Mucosa of stomach (tissue), 1 donor: ENCODE data around the gene BRD2.

Experiments used
- H3K27me3 ChIP-seq: one replicate; pipeline ENCODE4 v1.7.0; 2013; ENCODE audit warnings: mild to moderate bottlenecking, low read length; ENCODE audit not compliant: control insufficient read depth, insufficient read depth
- H3K36me3 ChIP-seq: one replicate; pipeline ENCODE4 v1.7.0; 2013; ENCODE audit warnings: low read length; ENCODE audit not compliant: control insufficient read depth, insufficient read depth
- H3K4me1 ChIP-seq: one replicate; pipeline ENCODE4 v1.7.0; 2013; ENCODE audit warnings: mild to moderate bottlenecking, low read length; ENCODE audit not compliant: control insufficient read depth, insufficient read depth
- H3K4me3 ChIP-seq: one replicate; pipeline ENCODE4 v1.7.0; 2013; ENCODE audit warnings: low read length
- H3K9ac ChIP-seq: one replicate; pipeline ENCODE4 v1.7.0; 2013; ENCODE audit warnings: mild to moderate bottlenecking, low read length, moderate library complexity
- H3K9me3 ChIP-seq: one replicate; pipeline ENCODE4 v1.7.0; 2013; ENCODE audit warnings: mild to moderate bottlenecking, low read length, moderate library complexity; ENCODE audit not compliant: control insufficient read depth
- donor health status: Pancreatic carcinoma.

Gene BRD2

DNA sequence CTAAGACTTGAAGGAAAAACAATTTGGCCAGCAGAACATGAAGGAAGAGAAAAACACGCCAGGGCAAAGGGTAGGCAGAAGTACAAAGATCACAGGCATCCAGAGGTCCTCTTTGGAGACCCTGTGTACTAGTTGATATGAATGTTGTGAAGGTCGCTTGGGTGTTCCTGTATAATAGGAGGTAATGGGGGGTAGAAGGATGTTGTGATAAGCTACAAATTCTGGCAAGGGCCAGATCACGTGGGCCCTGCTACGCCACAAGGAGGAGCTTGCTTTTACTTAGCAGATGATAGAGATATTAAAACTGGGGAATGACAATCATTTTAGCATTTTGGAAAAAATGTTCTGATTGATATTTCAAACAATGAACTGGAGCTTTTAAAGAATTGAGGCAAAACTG is 14.6 kb upstream of the BRD2 start:
- Histone ChIP-seq H3K9me3 (no peaks in the 10 kb centered on the region), H3K4me1 (peaks cover 23% of the 10 kb centered on the region), H3K4me3 (no peak overlapping the region), H3K36me3 (no peaks in the 10 kb centered on the region), H3K9ac (no peak overlapping the region), H3K27me3 (no peaks in the 10 kb centered on the region)

DNA sequence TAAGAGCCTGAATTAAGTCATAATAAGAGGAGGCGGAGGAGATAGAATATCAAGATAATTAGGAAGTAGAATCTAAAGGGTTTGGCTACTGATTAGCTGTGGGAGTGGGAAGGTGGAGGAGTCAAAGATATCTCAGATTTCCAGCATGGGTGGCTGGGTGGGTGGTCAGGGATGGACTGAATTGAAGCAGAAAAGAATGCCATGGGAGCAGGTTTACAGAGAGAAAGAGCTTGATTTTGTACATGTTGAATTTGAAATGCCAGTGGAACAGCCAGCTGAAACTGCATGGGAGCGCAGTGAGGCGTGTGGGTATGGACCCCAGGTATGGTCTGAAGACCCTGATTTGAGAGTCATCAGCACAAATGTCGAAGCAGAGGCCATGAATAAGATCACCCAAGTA is 14.1 kb upstream of the BRD2 start:
- Histone ChIP-seq H3K9ac (no peak overlapping the region), H3K4me1 (peaks cover 23% of the 10 kb centered on the region), H3K4me3 (no peak overlapping the region), H3K27me3 (no peaks in the 10 kb centered on the region), H3K9me3 (no peaks in the 10 kb centered on the region), H3K36me3 (no peaks in the 10 kb centered on the region)

DNA sequence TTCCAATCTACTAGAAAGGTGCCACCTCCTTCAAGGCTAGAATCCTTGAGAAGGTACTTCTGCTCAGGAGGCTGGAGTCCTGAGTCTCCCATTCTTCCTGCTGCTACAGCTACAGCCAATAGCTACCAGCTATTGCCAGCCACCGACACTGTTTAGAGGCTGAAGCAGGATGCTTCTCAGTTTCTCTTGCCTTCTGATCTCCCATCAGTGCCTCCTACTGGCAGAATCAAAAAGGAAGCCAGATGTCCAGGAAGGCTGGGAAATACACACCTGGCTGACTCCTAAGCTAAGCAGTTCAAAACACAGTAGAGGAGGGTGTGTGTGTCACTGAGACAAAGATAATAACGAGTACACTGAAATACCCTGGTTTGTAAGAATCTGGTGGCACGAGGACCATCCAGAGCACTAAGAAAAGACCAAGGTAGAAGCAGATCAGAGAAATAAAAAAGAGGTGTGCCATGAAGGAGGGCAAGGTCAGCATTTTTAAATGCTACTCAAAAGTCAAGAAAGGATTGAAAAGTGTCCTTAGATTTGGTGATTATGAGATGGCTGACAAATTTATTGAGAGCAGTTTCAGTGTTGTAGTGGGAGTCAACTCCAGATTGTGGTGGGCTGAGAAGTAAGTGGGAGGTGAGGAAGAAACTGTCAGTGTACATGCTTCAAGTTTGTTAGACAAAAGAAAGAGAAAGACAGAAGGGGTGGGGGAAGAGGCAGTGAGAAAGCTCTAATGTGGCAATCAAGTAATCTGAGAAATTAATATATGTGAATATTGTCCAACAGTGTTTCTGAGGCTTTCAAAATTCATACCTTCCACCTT is 13.2 kb upstream of the BRD2 start:
- no peaks in the 10 kb centered on the region for H3K27me3 ChIP-seq
- no peaks in the 10 kb centered on the region for H3K36me3 ChIP-seq
- no peak overlapping the region for H3K9ac ChIP-seq
- H3K4me3 ChIP-seq = no peak overlapping the region
- H3K9me3 ChIP-seq = no peaks in the 10 kb centered on the region
- peaks cover 23% of the 10 kb centered on the region for H3K4me1 ChIP-seq

DNA sequence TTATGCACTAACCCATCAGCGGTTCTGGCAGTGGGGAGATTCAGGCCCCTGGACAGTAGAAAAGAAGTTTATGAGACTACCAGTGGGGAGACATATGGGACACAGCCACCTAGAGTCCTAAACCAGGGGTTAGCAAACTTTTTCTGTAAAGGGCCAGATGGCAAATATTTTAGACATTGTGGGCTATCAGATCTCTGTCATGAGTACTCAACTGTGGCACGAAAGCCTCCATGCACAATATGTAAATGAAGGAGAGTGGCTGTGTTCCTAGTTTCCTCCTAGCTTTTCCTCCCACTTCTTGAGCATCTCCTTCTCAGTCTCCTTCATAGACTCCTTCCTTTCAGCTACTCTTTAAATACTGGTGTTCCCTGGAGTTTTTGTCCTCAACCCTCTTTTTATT is 12.2 kb upstream of the BRD2 start:
- no peaks in the 10 kb centered on the region for H3K27me3 ChIP-seq
- H3K9me3 ChIP-seq = no peaks in the 10 kb centered on the region

DNA sequence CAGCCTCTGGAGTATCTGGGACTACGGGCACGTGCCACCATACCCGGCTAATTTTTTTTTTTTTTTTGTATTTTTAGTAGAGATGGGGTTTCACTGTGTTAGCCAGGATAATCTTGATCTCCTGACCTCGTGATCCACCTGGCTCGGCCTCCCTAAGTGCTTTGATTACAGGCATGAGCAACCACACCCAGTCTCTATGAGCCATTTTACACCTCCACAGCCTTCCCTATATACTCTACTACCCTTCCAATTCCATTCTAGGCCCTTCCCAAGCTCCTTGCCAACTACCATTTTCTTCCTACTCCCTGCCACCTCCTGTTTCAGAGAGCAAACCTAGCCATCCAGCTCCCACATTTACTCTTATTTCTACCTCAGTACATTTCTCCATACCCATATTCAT is 7.8 kb upstream of the BRD2 start:
- no peaks in the 10 kb centered on the region for H3K27me3 ChIP-seq
- H3K4me3 ChIP-seq = no peak overlapping the region
- no peaks in the 10 kb centered on the region for H3K36me3 ChIP-seq
- H3K4me1 ChIP-seq = peaks cover 5% of the 10 kb centered on the region
- H3K9ac ChIP-seq = no peak overlapping the region
- H3K9me3 ChIP-seq = no peaks in the 10 kb centered on the region

More for the DNA sequence above, 12.2 kb upstream of the BRD2 start:
- H3K36me3 ChIP-seq = no peaks in the 10 kb centered on the region
- H3K9ac ChIP-seq = no peak overlapping the region
- H3K4me3 ChIP-seq = no peak overlapping the region
- H3K4me1 ChIP-seq = peaks cover 29% of the 10 kb centered on the region

DNA sequence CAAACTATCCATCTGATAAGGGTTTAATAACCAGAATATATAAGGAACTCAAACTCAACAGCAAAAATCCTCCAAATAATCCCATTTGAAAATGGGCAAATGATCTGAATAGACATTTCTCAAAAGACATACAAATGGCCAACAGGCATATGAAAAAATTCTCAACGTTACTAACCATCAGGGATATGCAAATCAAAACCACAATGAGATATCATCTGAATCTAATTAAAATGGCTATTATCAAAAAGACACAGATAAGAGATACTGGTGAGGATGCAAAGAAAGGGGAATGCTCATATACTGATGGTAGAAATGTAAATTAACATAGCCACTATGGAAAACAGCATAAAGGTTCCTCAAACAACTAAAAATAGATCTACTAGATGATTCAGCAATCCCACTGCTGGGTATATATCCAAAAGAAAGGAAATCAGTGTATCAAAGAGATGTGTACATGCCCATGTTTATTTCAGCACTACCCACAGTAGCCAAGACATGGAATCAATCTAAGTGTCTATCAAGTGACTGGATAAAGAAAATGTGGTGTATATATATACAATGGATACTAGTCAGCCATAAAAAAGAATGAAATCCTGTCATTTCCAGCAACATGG is 6.1 kb upstream of the BRD2 start:
- peaks cover 13% of the 10 kb centered on the region for H3K4me1 ChIP-seq
- no peaks in the 10 kb centered on the region for H3K9me3 ChIP-seq
- no peaks in the 10 kb centered on the region for H3K36me3 ChIP-seq
- no peak overlapping the region for H3K9ac ChIP-seq
- H3K4me3 ChIP-seq = no peak overlapping the region
- no peaks in the 10 kb centered on the region for H3K27me3 ChIP-seq

DNA sequence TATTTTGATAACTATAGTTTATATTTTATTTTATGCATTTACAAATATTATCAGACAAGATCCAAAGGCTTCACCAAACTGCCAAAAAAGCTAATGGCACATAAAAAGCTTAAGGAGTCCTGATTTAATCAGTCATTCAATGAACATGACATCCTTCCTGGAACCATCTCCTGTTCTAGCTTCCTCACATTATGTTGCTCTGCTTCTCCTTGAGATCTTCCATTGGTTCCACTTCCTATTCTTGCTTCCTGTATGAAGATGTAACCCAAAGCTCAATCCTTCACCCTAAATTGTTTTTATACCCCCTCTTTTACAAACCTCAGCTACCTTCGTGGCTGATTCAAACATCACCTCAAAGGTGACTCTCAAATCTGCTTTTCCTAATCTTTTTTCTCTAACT is 4.5 kb upstream of the BRD2 start:
- Histone ChIP-seq H3K4me1 (peaks cover 15% of the 10 kb centered on the region), H3K27me3 (no peaks in the 10 kb centered on the region), H3K36me3 (no peaks in the 10 kb centered on the region), H3K9me3 (no peaks in the 10 kb centered on the region), H3K4me3 (no peak overlapping the region), H3K9ac (no peak overlapping the region)

DNA sequence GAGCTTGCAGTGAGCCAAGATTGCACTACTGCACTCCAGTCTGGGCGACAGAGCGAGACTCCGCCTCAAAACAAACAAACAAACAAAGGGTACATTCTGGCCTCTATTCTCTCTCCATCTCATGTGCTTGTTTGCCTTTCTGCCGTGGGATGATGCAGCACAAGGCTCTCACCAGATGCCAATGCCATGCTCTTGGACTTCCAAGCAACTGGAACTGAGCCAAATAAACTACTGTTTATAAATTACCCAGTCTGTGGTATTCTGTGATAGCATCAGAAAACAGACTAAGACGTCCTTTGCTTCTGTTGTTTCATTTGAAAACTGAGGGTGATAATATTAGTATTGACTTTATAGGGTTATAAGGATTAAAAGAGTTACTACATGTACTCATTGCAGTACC is 3.6 kb upstream of the BRD2 start:
- no peaks in the 10 kb centered on the region for H3K9me3 ChIP-seq
- peaks cover 21% of the 10 kb centered on the region for H3K4me1 ChIP-seq
- H3K9ac ChIP-seq = no peak overlapping the region

DNA sequence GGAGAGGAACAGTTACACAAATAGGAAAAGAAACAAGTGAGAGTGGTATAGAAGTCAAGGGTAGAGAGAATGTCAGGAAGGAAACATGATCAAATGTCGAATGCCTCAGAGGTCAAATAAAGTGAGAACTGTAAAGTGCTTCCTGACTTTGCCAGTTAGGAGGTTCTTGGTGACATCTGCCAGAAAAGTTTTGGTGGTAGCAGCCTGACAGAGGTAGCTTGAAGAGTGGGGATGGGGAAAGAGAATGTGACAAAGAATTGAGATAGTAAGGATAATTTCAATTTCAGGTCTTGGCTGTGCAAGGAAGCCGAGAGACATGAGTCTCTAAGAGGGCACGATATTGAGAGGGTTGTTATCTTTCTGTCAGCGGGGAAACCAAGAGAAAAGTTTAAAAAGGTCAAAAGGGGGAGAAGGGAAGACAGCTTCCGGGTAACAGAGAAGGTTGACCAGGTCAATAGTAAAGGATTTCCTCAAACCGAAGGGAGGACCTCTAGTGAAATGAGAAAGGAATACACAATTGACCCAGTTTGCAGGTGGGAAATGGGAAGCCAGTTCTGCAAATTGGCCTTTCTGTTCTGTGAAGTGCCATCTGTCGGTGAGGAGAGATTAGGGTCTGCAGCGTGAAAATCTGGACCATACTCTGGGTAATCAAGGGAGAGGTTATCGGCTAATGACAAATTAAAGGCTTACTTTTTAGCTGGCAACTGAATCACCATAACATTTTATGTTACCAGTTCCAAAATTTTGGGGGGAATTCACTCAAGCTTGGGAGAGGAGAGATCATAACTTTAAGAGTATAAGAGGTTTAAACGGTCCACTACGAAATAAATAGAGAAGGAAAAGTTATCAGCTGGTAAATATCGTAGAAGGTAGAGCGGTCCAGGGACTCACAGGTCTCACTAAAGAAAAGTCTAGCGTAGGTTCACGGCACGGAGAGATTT is 973 bp upstream of the BRD2 start:
- Histone ChIP-seq H3K4me1 (peaks cover 16% of the 10 kb centered on the region), H3K9me3 (no peaks in the 10 kb centered on the region), H3K27me3 (no peaks in the 10 kb centered on the region), H3K9ac (peak overlapping the region; percentile 99), H3K4me3 (peak overlapping the region; percentile 90), H3K36me3 (peaks cover 2% of the 10 kb centered on the region)

More for the DNA sequence above, 3.6 kb upstream of the BRD2 start:
- no peaks in the 10 kb centered on the region for H3K36me3 ChIP-seq
- H3K4me3 ChIP-seq = no peak overlapping the region
- H3K27me3 ChIP-seq = no peaks in the 10 kb centered on the region

DNA sequence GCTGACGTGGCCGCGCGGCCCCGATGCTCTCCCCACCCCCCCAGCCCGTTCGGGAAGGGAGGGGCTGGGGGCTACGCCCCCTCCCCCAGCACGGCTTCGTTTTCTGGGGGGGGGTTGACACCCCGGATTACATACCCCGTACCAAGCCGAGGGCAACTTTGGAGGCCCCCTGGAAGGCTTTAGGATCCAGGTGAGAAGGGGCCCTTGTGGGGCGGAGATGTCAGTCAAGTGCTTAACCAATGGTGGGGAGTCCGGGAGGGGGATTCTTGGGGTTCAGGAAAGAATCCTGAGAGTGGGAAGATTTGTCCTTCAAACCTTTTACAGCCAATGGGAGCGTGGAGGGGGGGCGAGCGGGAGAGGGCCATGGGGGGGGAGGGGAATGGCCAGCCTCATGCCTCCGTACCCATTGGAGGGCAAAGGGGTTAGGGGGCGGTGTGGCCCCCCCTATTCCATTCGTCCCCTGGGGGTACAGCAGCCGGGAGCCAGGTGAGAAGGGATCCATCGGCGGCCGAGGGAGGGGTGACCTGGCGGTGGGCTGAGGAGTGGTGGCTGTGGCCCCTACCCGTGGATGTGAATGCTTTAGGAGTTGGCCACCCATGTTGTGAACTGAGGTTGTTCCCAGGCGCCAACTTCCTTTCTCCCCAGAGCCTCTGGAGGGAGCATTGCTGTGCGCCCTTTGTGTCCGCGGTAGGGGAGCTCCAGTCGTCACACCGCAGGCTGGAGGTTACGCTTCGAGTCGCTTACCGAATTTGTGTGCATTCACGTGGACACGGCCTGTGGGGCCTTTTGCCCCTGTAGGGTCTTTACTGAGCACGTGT is 682 bp downstream of the BRD2 start:
- peaks cover 14% of the 10 kb centered on the region for H3K36me3 ChIP-seq
- peak overlapping the region; percentile 99 for H3K9ac ChIP-seq
- H3K27me3 ChIP-seq = no peaks in the 10 kb centered on the region
- H3K4me1 ChIP-seq = peaks cover 16% of the 10 kb centered on the region
- H3K4me3 ChIP-seq = peak overlapping the region; percentile 90
- no peaks in the 10 kb centered on the region for H3K9me3 ChIP-seq

DNA sequence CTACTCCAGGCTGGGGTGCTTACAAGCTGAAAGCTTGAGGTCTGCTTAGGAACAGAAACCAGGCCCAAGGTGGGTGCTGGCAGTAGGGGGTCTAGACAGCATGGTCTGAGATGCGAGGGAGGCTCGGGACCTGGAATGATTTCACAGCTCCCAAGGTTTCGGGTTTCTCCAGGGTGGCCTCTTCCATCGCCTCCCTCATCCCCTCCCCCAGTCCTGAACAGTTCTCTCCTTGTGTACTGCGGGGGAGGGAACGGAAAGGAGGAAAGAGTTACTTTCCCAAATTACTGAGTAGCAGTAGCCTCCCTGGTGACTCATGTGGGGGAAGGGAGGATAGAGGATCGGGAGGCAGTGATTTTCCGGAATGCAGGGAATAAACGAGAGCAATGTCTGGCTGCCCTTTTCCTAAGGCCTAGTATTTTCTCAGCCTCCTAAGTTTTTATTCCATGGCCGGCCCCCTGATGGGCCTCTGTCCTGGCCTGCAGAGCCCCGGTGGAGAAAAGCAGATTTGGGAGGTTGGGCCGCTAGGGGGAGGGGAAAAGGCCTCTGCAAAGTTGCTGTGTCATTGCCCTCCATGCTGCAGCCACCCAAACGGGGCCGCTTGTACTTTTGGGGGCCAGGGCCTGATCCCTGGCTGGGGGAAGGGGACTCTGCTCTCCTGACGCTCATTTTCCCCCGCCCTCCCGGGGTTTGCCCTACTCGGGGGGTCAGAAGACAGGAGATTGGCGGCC is 1.5 kb downstream of the BRD2 start:
- H3K36me3 ChIP-seq = peaks cover 20% of the 10 kb centered on the region
- H3K9me3 ChIP-seq = no peaks in the 10 kb centered on the region
- H3K4me1 ChIP-seq = peaks cover 17% of the 10 kb centered on the region
- H3K27me3 ChIP-seq = no peaks in the 10 kb centered on the region
- H3K9ac ChIP-seq = peak overlapping the region; percentile 99
- H3K4me3 ChIP-seq = peak overlapping the region; percentile 90
